ENCODE results near the gene ALDH1L2.

- TF ChIP-seq POLR2A (IDR thresholded peaks at IDR 0.05) (no peak), CTCF (IDR thresholded peaks at IDR 0.05 in 4 of 5, conservative IDR thresholded peaks at IDR 0.05 in 1 of 5) (no peak)
Measured at GRCh38 chr12:105113094-105113493, 28.8 kb upstream of the ALDH1L2 start.

Data from gastrocnemius medialis (tissue), 4 donors.